RWPE1 (cell line): ENCODE measurements around the gene CLEC3B.

Experiments used
- CTCF ChIA-PET: fragments of 350-600 bp; sonication (Branson Sonifier 250); formaldehyde crosslinking; extraction: SDS; loops from one replicate; lab custom pipeline; 2021; lab: Yijun Ruan, JAX
- POLR2A ChIA-PET: fragments of 400-600 bp; formaldehyde crosslinking; extraction: SDS; loops from one replicate; lab custom pipeline; 2020; ENCODE audit warnings: antibody characterized with exemption; ENCODE audit not compliant: low non-redundant PET; lab: Yijun Ruan, JAX
- DNase-seq: peaks from one replicate; pipeline ENCODE4 v3.0.0; 2012; ENCODE audit warnings: low spot score
- H3K27ac ChIP-seq: fragments of 450-650 bp; 2 replicates; pipeline ENCODE4 v1.5.1; 2017
- TF ChIP-seq, protein P1 (sequence below): fragments of 450-650 bp; conservative IDR thresholded peaks from 2 replicates; pipeline ENCODE4 v1.5.1; 2017; ENCODE audit warnings: low read depth, mild to moderate bottlenecking

CLEC3B gene

DNA sequence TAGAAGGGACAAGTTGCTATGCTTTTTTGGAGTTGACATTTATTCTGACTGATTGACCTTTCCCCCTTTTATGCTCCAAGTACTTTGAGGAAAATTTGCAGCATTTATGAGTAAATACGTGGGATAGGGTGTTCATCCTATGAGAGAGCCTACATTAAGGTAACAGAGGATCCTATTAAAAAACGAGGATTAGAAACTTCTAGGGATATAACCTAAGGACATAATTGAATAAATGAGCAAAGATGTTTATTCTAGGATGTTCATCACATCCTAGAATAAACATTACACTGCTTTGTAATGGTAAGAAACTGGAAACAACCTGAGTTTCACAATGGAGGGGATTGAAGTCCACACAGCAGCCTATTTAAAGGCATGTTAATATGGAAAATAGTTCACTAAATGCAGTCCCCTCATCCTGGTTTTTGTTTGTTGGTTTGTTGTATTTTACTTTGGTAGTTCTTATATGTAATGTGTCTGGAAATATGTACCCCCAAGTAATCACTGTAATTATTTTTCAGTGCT lies 23.9 kb upstream of the CLEC3B start:
- ChIA-PET POLR2A (no interaction called here), CTCF (interaction anchor here (0.6 to 1.1 kb wide), 2 partner anchors 9 to 631 kb away, joined by 3 to 8 read pairs; no protein-coding TSS in a partner anchor)
- TF ChIP-seq, protein P1, sequence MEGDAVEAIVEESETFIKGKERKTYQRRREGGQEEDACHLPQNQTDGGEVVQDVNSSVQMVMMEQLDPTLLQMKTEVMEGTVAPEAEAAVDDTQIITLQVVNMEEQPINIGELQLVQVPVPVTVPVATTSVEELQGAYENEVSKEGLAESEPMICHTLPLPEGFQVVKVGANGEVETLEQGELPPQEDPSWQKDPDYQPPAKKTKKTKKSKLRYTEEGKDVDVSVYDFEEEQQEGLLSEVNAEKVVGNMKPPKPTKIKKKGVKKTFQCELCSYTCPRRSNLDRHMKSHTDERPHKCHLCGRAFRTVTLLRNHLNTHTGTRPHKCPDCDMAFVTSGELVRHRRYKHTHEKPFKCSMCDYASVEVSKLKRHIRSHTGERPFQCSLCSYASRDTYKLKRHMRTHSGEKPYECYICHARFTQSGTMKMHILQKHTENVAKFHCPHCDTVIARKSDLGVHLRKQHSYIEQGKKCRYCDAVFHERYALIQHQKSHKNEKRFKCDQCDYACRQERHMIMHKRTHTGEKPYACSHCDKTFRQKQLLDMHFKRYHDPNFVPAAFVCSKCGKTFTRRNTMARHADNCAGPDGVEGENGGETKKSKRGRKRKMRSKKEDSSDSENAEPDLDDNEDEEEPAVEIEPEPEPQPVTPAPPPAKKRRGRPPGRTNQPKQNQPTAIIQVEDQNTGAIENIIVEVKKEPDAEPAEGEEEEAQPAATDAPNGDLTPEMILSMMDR, result no peak
- H3K27ac ChIP-seq, result no peak overlapping the region
- DNase-seq, result no peak

DNA sequence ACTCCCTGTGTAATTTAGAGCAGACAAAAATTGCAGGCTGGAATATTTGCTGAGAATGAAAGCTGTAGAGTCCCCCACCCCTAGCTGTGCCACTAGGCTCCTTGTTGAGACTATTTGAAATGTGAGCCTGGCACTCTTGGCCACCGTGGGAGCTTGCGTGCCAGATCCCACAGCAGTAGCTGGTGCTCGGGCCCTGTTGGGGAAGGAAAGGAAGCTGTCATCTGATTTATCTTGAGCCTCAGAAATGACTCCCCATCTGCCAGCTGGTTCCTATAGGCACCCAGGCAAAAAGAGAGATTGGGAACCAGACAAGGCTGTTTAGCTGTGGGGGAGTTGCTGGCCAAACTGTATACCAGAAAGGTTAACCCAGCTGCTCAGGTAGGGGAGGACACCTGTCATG lies 23.4 kb upstream of the CLEC3B start:
- no peak for DNase-seq
- ChIA-PET CTCF (interaction anchor here (0.5 to 1.1 kb wide), 3 partner anchors 10 to 35 kb away, joined by 3 to 4 read pairs (median 3); no protein-coding TSS in a partner anchor), POLR2A (no interaction called here)
- no peak overlapping the region for H3K27ac ChIP-seq
- TF ChIP-seq, protein P1, result no peak

DNA sequence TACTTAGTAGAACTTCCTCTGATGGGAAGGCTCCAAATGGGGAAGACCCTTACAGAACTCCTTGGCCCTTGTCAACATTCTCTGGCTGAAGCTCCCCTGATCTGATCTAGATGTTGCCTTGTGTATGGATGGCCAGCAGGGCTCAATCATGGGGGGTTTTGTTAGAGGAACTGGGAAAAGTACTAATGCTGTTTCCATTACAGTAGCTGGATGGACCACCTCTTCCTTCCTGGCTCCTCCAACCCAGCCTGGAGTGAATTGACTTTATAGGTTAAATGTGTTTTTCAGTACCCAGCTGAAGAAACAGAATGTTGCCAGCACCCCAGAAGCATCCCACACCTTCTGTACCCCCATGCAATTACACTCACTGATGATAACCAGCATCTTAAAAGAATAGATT lies 22.7 kb upstream of the CLEC3B start:
- H3K27ac ChIP-seq, result no peak overlapping the region
- TF ChIP-seq, protein P1, result no peak
- ChIA-PET POLR2A (no interaction called here), CTCF (interaction anchor here (0.5 to 1.1 kb wide), 3 partner anchors 10 to 35 kb away, joined by 3 to 4 read pairs (median 3); no protein-coding TSS in a partner anchor)
- no peak for DNase-seq

DNA sequence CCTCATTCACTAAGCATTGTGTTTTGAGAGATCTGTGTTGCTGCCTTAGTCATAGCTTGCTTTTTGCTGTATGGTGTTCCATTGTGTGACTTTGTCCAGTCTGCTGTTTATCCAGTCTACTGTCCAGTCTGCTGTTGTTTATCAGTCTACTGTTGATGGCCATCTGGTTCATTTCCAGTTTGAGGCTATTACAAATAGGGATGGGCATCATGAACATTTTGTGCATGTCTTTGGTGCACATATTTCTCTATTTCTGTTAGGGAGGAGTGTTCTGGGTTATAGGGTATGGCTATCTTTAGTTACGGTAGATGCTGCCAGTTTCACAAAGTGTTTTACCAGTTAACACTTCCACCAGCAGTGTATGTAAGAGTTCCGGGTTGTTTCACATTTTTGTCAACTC lies 22.2 kb upstream of the CLEC3B start:
- TF ChIP-seq, protein P1, result no peak
- H3K27ac ChIP-seq, result no peak overlapping the region
- POLR2A ChIA-PET, result no interaction called here
- CTCF ChIA-PET, result interaction anchor here (1.1 kb wide), 1 partner anchor 34 kb away, joined by 4 read pairs; no protein-coding TSS in a partner anchor
- DNase-seq, result no peak

DNA sequence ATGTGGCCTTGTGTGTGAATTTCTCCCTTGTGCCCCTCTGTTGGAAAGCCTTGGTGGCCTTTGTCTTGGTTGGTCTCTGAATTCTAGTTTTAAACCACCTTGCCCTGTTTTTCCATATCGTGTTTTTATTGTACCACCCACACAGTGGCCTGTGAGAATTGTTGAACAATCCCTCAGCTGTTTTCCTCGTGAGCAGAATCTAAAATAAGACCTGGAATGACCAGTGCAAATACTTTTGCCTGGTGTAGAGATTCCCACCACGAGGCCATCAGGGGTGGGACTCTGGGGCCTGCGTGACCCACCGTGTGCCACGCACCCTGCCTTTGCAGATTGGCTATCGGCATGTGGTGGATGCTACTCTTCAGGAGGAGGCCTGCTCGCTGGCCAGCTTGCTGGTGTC lies 19.0 kb upstream of the CLEC3B start:
- TF ChIP-seq, protein P1, result no peak
- no peak overlapping the region for H3K27ac ChIP-seq
- CTCF ChIA-PET, result no interaction called here
- POLR2A ChIA-PET, result no interaction called here
- no peak for DNase-seq

DNA sequence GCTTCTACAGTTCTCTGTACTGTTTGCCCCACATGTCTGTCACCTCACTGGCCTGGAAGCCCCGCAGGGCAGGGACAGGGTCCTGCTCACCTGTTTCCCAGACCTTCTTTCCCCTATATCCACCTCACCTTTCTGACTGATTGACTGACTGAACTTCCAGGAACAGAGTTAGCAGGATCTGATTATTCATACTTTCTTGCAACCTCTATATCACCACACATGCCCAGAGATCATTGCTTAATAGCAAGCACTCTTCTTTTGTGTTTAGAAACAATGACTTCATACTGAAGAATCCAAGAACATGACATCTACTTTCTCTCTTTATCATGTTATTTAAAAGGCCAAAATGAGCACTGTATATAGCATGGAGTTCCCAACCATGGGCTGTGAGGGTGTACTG lies 18.0 kb upstream of the CLEC3B start:
- TF ChIP-seq, protein P1, result no peak
- DNase-seq, result no peak
- ChIA-PET CTCF (no interaction called here), POLR2A (no interaction called here)
- H3K27ac ChIP-seq, result no peak overlapping the region
